T1000 (cell line): Measurements from ENCODE around the gene GTF3C4.
"Not testable (repeated sequence)": the region's sequence is repeated elsewhere in the genome, so short reads cannot be mapped to it uniquely, and the experiment has no call there.

Experiments
- DNase-seq: peaks from one replicate; lab custom pipeline; 2025; ENCODE audit warnings: mixed read lengths; lab: John Stamatoyannopoulos, UW

Gene GTF3C4

DNA sequence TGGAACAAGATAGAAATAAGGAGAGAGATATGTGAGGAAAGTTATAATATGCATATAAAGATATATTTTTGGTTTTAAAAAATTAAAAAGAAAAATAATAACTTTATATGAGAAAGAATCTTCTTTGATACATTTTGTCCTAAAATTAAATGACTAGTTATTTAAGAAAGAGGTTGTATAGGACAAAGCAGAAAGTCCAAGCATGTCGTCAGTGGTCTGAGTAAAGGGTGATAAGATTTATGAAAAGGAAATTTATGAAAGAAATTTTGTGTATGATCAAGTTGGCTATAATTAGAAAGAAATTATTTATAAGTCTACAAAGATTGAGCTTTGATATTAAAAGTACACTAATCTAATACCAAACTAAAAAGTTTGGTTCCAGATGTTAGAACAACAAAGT lies 32.0 kb downstream of the GTF3C4 start:
- no peak for DNase-seq

DNA sequence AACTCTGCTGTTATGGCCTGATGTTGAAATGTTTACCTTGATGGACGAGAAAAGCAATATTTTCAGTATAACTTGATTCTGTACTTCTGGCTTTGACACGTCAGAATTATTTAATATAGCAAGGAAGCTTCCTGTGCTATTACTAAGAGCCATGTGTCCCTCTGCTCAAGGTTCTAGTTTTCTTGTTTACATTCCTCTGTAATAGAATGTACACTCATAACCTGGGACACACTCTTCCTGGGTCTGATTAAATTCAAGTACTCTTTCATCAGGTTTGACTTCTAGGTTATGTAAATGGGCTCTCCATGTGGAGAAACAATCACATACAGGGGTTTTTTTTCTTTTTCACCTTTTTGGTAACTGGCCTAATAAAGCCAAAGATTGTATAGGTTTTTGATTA lies 33.1 kb downstream of the GTF3C4 start:
- no peak for DNase-seq

DNA sequence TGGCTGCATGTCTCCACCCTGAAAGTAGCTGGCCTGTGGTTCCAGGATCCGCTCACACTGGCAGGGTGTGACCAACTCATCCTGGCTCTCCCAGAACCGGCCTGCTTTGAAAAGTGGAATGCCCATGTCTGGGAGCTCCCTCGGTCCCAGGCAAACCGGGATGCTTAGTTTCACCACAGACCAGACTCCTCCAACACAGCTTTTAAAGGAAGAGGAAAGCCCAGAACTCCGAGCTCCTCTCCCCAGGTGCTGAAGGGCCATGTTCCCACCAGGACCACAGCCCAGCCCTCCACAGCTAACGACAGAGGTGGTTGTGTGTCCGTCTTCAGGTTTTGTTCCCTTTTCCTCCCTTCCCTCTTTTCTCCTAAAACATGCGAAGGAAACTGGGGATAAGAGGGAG lies 38.0 kb downstream of the GTF3C4 start:
- no peak for DNase-seq

DNA sequence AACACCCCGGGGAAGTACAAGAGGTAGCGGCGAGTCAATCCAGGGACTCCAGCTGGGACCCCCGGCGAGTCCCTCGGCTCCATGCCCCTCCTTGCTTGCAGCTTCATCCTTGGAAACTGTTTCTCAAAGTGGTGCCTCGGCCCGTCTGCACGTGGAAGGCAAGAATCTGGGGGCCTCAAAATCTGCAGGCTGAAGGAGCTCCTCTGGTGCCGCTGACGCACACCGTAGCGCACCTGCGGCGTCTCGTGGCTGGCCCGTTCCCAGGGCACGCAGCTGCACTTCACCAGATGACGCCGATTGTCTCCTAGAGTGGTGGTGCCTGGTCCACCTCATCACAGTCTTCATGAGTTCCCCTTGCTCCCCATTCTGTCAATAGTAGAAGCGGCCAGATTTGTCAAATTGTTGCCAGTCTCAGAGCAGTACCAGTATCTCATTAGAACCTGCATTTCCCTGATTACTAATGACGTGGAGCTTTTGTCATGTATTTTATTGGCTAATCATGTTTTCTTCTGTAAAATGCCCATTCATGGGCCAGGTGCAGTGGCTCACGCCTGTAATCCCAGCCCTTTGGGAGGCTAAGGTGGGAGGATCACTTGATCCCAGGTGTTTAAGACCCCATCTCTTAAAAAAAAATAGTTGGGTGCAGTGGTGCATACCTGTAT lies 38.6 kb downstream of the GTF3C4 start:
- no peak for DNase-seq

DNA sequence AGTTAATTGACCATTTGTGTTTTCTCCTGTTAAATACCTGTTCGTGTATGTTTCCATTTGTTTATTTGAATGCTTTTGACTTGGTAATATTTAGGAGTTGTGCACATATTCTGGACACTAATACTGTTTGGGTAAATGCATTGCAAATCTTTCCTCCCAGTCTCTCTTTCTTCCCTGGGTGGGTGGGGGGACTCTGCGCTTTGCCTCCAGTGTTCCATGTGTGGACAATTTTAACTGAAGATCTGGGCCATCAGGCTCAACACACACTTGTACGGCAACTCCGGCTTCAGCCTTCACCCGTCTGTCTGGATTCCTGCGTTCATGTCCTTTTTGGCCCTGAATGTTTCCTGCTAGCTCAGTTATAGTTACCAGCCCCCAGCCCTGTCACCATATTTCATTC lies 40.1 kb downstream of the GTF3C4 start:
- DNase-seq, result no peak

DNA sequence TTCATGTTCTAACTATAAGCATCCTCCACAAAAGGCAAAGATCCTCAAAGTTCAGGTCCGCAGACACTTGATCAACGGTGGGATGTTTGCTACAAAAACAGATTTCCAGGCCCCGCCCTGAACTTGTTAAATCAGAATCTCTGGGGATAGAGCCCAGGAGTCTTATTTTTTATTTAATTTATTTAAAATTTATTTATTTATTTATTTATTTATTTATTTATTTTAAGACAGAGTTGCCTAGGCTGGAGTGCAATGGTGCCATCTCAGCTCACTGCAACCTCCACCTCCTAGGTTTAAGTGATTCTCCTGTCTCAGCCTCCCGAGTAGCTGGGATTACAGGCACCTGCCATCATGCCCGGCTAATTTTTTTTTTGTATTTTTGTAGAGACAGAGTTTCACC lies 40.9 kb downstream of the GTF3C4 start:
- not testable (repeated sequence) for DNase-seq

DNA sequence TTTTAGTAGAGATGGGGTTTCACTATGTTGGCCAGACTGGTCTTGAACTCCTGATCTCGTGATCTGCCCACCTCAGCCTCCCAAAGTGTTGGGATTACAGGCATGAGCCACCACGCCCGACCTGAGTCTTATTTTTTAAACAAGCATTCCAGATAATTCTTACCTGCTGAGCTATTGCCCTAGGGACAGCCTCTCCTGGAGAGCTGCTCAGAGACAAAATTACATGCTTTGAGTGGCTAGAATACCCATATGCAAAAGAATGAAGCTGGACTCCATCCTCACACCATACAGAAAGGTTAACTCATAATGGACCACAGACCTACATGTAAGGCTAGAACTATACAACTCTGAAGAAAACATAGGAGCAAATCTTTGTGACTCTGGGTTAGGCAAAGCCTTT lies 41.6 kb downstream of the GTF3C4 start:
- no peak for DNase-seq

DNA sequence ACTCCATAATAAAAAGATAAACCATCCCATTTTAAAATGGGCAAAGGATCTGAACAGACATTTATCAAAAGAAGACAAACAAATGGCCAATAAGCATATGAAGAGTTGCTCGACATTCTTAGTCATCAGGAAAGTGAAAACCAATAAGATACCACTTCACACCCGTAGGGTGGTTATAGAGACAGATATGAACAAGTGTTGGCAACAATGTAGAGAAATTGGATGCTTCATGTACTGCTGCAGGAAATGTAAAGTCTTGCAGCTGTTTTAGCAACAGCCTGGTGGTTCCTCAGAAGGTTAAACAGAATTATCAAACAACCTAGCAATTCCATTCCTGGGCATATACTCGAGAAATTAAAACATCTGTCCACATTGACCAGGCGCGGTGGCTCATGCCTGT lies 42.5 kb downstream of the GTF3C4 start:
- no peak for DNase-seq

DNA sequence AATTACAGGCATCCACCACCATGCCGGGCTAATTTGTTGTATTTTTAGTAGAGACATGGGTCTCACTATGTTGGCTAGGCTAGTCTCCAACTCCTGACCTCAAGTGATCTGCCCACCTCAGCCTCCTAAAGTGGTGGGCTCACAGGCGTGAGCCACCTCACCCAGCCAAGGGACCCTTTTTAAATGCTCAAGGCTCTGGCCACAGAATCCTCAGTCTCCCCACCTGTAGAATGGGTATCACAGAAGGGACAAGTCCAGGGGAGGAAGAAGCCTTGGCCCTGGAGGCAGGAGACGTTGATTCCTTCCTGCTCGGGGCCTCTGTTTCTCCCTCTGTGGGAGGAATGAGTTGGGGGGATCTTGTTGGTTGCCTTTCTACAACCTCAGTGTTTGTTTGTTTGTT lies 45.7 kb downstream of the GTF3C4 start:
- DNase-seq, result no peak

DNA sequence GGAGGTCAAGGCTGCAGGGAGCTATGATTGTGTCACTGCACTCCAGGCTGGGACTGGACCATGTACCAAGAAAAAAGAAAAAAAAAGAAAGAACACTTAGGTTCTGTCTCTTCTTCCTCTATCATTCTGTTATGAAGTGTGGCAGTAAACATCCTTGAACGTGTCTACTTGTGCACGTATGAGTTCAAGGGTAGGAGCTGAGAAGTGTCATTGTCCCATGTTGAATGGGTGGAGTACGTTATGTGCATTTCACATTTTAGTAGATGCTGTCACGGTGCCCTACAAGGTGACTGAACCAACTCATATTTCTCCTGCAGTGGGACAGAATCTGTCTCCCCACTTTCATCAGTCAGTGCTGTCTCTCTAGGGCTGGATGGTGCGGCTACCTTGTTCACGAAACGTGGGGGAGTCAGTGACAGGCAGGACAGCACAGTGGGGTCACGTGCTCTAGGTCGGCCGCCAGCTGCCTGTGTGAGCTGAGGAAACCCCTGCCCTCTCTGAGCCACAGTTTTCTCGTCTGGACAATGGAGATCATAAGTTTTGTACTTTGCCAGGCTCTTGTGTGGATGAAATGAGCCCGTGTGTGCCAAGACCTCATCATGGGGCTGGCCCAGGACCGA lies 47.2 kb downstream of the GTF3C4 start:
- DNase-seq, result no peak

DNA sequence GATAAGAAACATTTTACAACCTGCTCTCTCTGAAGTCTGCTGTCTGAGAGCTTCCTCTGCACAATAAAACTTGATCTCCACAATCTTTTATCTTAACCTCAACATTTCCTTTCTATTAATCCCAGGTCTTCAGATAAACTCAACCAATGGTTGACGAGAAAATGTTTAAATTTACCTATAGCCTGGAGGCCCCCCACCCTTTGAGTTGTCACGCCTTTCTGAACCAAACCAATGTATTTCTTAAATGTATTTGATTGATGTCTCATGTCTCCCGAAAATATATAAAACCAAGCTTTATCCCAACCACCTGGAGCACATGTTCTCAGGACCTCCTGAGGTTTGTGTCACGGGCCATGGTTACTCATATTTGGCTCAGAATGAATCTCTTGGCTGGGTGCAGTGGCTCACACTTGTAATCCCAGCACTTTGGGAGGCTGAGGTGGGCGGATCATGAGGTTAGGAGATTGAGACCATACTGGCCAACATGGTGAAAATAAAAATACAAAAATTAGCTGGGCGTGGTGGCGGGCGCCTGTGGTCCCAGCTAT lies 48.2 kb downstream of the GTF3C4 start:
- DNase-seq, result not testable (repeated sequence)

DNA sequence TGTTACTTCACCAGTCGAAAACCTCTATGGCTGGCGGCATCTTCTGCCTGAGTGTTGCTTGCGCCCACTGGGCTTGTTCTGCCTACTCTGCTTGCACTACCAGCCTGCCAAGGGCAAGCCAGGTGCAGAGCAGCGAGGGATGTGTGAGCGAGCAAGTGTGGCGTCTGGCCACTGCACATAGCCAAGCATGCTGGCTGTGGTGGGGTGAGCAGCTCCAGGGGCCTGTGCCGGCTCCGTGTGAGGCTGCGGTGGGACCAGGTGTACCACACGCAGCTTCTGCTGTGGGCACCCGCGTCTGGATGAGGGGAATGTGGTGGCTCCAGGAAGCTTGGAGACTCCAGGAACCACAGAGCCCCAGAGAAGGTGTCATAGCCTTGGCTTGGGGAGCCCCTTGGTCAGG lies 51.4 kb downstream of the GTF3C4 start:
- DNase-seq, result no peak

DNA sequence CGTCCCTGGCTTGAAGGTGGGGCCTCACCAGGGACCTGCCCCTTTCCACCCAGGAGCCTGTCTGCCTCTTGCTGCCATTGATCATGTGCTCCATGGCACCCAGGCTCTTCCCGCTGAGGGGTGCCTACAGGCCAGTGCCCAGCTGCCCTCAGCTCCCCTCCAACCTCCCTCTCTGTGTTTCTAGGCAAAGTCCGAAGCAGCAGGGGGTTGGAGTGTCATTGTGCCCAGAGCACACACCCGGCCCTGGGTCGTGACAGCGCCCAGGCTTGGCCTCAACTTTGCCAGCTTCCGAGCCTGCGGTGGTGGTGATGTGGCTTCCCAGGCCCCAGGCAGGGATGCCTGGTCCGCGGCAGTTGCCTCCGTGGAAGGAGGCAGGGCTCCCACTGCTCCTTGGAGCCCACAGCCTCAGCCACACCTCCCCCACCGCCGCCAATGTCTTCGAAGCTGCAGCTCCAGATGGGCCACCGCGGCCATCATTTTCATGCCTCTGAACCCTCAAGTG lies 52.4 kb downstream of the GTF3C4 start:
- DNase-seq, result no peak

DNA sequence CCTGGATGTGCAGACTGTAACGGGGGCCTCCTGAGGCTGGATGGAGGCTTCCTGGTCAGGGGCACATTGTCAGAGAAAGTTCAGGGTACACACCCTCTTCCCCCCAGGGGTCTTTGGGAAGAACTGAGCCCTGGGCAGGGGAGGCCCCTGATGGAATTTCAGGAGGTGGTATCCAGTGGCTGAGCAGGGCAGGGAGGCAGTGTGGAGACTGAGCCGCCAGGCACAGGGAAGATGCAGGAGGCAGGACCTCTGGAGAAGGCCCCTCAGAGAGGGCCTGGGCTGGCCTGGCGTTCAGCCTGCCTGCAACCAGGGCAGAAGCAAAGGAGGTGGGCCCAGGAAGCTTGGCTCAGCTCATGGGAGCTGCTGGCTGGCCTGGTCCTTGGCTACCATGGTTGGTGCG lies 53.5 kb downstream of the GTF3C4 start:
- no peak for DNase-seq

DNA sequence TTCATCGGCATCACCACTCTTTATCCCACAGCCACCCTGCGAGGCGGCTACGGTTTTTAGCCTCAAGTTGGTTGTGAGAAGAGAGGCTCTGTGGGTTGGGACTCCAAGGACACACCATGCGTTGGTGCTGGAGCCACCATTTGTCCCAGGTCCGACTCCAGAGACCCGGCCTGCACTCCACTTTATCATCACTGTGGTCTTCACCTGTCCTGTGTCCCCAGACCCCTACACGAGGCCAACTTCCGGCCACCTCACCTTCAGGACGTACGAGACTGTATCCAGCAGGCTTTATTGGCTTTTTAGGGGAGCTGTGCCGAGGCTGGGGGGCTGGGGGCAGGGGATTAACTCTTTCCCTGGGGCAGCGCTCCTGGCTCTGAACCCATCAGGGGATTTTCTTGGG lies 55.0 kb downstream of the GTF3C4 start:
- no peak for DNase-seq

DNA sequence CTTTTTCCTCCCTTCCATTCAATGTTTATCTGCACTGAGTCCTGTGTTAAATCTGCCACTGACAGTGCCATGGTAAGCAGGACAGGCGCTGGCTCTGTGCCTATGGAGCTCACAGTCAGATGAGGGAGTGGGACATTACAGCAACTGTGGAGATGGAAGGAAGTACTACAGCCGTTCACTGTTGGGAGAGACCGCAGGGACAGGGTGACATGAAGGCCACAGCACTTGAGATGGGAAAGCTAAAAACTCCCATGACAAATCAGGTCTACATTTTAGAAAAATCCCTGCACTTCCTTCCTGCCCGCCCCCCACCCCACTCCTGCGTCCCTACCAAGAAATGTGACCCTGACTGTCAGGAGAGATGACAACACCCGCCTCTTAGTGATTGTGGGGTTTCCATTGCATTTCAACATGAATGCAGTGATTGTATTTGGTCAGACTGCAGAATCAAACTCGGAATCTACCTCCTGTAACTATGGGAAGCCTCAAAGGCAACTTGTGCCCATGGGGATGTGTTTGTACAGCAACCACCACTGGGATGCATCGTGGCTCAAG lies 56.4 kb downstream of the GTF3C4 start:
- no peak for DNase-seq

DNA sequence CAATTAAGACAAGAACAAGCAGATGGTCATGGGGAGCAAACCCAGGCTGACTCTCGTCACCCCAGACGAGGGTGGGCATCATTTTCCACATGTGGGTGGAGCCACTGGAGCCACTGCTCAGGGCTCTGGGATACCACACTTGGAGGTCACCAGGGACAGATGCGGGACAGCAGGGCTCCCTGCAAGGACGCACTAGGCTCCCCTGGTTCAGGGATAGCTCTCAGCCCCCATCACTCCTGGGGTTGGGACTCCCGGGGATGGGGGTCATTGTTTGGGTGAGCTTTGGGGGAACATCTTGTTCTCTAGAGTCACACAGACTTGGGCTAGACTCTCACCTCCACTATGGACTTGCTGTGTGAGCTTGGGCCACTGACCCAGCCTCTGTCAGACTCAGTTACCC lies 57.8 kb downstream of the GTF3C4 start:
- no peak for DNase-seq

DNA sequence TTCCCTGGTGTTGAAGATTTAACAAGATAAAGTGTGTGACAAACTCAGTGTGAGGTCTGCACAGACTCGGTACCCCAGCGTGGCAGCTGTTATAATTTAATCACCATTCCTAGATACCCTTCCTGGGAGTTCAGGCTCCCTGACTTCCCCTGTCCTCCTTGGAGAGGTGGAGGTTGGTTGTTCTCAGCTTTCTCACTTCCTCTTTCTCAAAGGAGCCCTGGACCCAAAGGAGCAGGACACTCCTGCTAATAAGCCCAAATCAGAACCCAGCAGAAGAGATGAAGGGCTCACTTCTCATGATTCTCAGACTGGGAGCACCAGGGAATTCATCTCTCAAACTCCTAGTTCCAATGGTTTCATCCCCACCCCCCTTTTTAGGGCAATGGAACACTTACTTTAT lies 58.2 kb downstream of the GTF3C4 start:
- no peak for DNase-seq

DNA sequence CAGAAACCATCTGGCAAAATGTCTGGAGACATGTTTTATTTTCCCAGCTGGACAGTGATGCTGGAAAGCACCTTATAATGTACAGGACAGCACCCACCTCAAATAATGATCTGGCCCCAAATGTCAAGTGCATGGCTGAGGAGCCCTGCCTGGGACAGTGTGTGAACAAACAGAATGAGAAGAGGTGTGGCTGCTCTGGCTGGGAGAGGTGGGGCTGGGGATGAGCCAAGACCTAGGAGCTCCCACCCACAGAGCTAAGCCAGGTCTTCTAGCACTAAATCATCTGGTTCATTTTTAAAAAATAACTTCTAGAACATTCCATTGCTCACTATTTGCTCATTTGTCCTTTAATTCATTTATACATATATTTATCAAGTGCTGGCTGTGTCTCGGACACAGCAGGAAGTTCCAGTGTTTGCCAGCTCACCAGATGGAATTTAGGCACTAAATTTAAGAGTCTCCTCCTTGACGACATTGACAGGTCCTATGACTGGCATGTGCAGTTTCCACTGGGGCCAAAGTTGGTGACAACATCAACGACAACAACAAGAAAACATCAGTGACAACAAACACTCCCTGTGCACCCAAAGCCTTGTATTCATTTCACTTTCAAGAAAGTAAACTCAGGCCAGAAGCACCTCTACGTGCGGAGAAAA lies 59.1 kb downstream of the GTF3C4 start:
- no peak for DNase-seq

DNA sequence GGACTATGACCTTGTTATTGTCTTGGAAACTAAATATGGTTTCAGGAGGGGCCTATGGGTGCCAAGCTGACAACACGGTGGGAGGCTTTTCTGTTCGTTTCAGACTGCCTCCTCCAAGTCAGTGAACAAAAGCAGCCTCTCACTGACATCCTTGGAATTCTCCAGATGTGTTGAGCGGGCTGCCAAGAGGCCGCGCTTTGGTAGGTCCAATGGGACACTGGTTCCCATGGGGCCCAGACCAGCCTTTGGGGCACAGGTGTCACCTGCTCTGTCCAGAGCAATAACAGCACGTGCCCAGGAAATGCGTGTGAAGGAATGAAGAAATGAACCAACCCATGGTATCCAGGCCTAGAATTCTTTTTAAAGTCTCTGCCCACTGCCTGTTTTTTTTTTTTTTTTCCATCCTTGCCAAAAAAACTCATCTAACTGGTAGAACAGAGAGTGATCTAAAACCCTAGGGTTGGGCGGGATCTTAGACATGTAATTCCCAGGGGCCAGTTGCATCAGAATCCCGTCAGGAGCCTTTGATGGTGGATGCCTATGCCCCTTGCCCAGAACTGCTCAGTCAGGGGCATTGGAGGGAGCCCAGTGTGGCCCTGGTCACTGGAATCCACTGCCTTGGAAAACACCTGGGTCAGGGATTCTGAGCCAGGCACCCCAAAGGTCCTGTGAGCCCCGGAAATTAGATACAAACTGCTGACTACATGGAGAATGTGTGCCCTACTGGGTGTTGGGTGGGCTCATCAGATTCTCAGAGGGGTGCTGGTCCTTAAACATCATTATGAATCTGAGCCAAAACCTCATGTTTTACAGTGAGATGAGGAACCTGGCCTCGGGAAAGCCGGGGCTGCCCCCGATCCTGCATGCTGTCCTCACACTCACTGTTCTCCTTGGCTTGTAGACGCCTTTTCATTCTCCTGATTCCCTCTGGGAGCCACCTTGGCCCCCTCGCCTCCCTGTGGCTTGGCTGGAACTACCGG lies 60.1 kb downstream of the GTF3C4 start:
- DNase-seq, result no peak

DNA sequence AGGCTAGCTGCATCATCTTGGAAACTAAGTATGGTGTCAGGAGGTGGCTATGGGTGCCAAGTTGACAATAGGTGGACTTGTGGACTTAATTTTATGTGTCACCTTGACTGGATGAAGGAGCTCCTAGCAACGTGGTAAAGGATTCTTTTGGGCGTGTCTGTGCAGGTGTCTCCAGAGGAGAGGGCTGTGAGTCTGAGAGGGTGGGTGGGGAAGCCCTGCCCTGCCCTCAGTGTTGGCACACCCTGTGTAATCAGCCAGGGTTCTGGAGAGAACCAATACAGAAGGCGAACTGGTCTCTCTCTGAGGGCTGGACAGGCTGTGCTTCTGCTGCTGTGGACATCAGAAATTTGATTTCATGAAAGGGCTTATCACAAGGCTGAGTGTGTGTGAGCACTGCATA lies 61.0 kb downstream of the GTF3C4 start:
- no peak for DNase-seq
